Vagina (tissue), 2 donors: Measurements from ENCODE around the gene PRTN3.

ENCODE experiments used
- CTCF ChIP-seq, 3 experiments: fragments of 450-650 bp in 2 of 3; fragments of 200-600 bp in 1 of 3; sonication (generic) in 1 of 3; IDR thresholded peaks; one replicate each; pipeline ENCODE4 v1.5.1; 2017 to 2019; ENCODE audit warnings: antibody characterized with exemption in 3 of 3, mild to moderate bottlenecking in 2 of 3, moderate library complexity in 2 of 3
- POLR2A ChIP-seq, 2 donors: fragments of 450-650 bp; IDR thresholded peaks; one replicate each; pipeline ENCODE4 v1.6.1; 2017; ENCODE audit warnings: antibody characterized with exemption in 2 of 2, mild to moderate bottlenecking in 2 of 2, moderate library complexity in 2 of 2
- POLR2AphosphoS5 ChIP-seq, 2 donors: sonication (generic); formaldehyde crosslinking; IDR thresholded peaks; one replicate each; pipeline ENCODE4 v1.9.0; 2017; ENCODE audit warnings: antibody characterized with exemption in 2 of 2, mild to moderate bottlenecking in 2 of 2, low read depth in 1 of 2; ENCODE audit not compliant: insufficient read depth in 1 of 2

- TF ChIP-seq POLR2AphosphoS5 (IDR thresholded peaks at IDR 0.05; ENCODE audit: insufficient read depth in 1 of 2, low read depth in 1 of 2): no peak
- TF ChIP-seq CTCF (IDR thresholded peaks at IDR 0.05): no peak
- TF ChIP-seq POLR2A (IDR thresholded peaks at IDR 0.05): no peak
Measured at GRCh38 chr19:810077-810855, 30.5 kb upstream of the PRTN3 start.
